NB4 (cell line): ENCODE data around the gene STK38.
A peak's percentile ranks its signal among the peaks of the same experiment; 100 is the strongest.

Experiments
- DNase-seq: peaks from one replicate; pipeline ENCODE4 v3.0.0; 2010; ENCODE audit warnings: low read depth
- H3K4me3 ChIP-seq: one replicate; pipeline ENCODE4 v1.5.1; 2011; ENCODE audit warnings: mild to moderate bottlenecking, low read depth, low read length, moderate library complexity
- MYC ChIP-seq: IDR thresholded peaks from 2 replicates; pipeline ENCODE4 v1.6.1; 2011; ENCODE audit warnings: low read depth, low read length
- POLR2A ChIP-seq: IDR thresholded peaks from 2 replicates; pipeline ENCODE4 v1.6.1; 2011; ENCODE audit warnings: mild to moderate bottlenecking; ENCODE audit not compliant: insufficient read length; ENCODE audit errors: extremely low read depth
- TF ChIP-seq, protein P1 (sequence below): IDR thresholded peaks from one replicate; pipeline ENCODE4 v1.5.1; 2012; ENCODE audit warnings: low read depth, low read length
- TF ChIP-seq, protein P2 (sequence below): IDR thresholded peaks from 2 replicates; pipeline ENCODE4 v1.6.1; 2011; ENCODE audit warnings: low read depth, low read length

STK38 gene

DNA sequence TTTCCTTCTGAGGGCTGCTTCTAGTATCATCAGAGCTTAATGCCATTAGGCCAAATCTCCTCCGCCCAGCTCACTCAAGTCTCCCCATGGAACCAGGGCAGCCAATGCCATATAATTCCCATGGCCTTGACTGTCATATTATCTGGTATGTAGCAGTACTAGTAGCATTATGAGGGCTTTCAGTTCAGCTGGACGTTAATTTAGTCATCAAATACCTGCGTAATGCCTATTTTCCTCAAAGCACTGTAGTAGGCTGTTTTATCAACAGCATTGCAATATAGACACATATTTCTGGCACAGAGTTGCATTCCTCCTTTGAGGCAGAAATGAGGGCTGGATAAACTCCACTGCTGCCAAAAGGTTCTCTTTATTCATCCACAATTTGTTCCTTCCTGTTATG is 102.8 kb downstream of the STK38 start:
- no peak for DNase-seq
- peak overlapping the region; percentile 92 for H3K4me3 ChIP-seq
- TF ChIP-seq, protein P1, sequence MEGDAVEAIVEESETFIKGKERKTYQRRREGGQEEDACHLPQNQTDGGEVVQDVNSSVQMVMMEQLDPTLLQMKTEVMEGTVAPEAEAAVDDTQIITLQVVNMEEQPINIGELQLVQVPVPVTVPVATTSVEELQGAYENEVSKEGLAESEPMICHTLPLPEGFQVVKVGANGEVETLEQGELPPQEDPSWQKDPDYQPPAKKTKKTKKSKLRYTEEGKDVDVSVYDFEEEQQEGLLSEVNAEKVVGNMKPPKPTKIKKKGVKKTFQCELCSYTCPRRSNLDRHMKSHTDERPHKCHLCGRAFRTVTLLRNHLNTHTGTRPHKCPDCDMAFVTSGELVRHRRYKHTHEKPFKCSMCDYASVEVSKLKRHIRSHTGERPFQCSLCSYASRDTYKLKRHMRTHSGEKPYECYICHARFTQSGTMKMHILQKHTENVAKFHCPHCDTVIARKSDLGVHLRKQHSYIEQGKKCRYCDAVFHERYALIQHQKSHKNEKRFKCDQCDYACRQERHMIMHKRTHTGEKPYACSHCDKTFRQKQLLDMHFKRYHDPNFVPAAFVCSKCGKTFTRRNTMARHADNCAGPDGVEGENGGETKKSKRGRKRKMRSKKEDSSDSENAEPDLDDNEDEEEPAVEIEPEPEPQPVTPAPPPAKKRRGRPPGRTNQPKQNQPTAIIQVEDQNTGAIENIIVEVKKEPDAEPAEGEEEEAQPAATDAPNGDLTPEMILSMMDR, result no peak
- TF ChIP-seq, protein P2, sequence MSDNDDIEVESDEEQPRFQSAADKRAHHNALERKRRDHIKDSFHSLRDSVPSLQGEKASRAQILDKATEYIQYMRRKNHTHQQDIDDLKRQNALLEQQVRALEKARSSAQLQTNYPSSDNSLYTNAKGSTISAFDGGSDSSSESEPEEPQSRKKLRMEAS, result no peak
- TF ChIP-seq POLR2A, result no peak
- no peak for TF ChIP-seq MYC
